ENCODE measurements around the gene TARP.

DNA sequence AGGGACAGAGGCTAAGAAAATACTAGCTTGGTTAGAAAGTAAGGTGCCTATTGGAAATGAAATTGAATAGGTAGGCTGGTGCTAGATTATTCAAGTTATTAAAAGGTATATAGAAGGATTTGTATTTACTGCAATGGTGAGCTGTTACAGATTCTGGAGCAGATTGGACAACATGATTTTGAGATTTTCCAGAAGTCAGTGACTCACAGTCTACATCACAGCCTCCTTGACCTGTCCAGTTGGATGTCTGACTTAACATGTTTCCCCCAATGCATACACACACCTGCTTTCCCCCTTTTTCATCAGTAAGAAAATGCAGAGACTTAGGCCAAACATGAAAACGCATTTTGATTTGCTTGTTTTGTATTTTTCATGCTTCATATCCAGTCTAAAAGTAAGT lies 62.0 kb downstream of the TARP start:
- TF ChIP-seq POLR2AphosphoS5 (IDR thresholded peaks at IDR 0.05; ENCODE audit: low read depth, low read length) (no peak), POLR2A (IDR thresholded peaks at IDR 0.05; ENCODE audit: borderline replicate concordance, extremely low read depth, insufficient read depth, insufficient read length) (no peak), EZH2 (IDR thresholded peaks at IDR 0.05) (no peak), FOSL1 (IDR thresholded peaks at IDR 0.05; ENCODE audit: low read depth) (no peak), YY1 (IDR thresholded peaks at IDR 0.05; ENCODE audit: extremely low read depth, insufficient replicate concordance, low read depth, low read length) (no peak), RAD21 (IDR thresholded peaks at IDR 0.05; ENCODE audit: low read depth) (no peak)
- TF ChIP-seq, protein P1, sequence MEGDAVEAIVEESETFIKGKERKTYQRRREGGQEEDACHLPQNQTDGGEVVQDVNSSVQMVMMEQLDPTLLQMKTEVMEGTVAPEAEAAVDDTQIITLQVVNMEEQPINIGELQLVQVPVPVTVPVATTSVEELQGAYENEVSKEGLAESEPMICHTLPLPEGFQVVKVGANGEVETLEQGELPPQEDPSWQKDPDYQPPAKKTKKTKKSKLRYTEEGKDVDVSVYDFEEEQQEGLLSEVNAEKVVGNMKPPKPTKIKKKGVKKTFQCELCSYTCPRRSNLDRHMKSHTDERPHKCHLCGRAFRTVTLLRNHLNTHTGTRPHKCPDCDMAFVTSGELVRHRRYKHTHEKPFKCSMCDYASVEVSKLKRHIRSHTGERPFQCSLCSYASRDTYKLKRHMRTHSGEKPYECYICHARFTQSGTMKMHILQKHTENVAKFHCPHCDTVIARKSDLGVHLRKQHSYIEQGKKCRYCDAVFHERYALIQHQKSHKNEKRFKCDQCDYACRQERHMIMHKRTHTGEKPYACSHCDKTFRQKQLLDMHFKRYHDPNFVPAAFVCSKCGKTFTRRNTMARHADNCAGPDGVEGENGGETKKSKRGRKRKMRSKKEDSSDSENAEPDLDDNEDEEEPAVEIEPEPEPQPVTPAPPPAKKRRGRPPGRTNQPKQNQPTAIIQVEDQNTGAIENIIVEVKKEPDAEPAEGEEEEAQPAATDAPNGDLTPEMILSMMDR (IDR thresholded peaks at IDR 0.05 in 2 of 3, conservative IDR thresholded peaks at IDR 0.05 in 1 of 3; ENCODE audit: borderline replicate concordance in 1 of 3, insufficient read depth in 1 of 3, low read depth in 2 of 3, low read length in 2 of 3), result no peak
- TF ChIP-seq, protein P2, sequence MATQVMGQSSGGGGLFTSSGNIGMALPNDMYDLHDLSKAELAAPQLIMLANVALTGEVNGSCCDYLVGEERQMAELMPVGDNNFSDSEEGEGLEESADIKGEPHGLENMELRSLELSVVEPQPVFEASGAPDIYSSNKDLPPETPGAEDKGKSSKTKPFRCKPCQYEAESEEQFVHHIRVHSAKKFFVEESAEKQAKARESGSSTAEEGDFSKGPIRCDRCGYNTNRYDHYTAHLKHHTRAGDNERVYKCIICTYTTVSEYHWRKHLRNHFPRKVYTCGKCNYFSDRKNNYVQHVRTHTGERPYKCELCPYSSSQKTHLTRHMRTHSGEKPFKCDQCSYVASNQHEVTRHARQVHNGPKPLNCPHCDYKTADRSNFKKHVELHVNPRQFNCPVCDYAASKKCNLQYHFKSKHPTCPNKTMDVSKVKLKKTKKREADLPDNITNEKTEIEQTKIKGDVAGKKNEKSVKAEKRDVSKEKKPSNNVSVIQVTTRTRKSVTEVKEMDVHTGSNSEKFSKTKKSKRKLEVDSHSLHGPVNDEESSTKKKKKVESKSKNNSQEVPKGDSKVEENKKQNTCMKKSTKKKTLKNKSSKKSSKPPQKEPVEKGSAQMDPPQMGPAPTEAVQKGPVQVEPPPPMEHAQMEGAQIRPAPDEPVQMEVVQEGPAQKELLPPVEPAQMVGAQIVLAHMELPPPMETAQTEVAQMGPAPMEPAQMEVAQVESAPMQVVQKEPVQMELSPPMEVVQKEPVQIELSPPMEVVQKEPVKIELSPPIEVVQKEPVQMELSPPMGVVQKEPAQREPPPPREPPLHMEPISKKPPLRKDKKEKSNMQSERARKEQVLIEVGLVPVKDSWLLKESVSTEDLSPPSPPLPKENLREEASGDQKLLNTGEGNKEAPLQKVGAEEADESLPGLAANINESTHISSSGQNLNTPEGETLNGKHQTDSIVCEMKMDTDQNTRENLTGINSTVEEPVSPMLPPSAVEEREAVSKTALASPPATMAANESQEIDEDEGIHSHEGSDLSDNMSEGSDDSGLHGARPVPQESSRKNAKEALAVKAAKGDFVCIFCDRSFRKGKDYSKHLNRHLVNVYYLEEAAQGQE (IDR thresholded peaks at IDR 0.05; ENCODE audit: low read depth), result no peak
- TF ChIP-seq, protein P3, sequence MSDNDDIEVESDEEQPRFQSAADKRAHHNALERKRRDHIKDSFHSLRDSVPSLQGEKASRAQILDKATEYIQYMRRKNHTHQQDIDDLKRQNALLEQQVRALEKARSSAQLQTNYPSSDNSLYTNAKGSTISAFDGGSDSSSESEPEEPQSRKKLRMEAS (IDR thresholded peaks at IDR 0.05), result no peak
